GM19193 (cell line): ENCODE results near the gene CNRIP1.

Source experiments
- POLR2A ChIP-seq: IDR thresholded peaks from 4 replicates; pipeline ENCODE4 v1.6.1; 2011; ENCODE audit not compliant: insufficient read depth, insufficient read length; ENCODE audit errors: extremely low read depth

Gene CNRIP1

GRCh38 chr2:68309426-68309825, 10.3 kb downstream of the CNRIP1 start:
- no peak for TF ChIP-seq POLR2A

- TF ChIP-seq POLR2A = no peak
Measured at GRCh38 chr2:68303033-68303901, 16.5 kb downstream of the CNRIP1 start.

GRCh38 chr2:68302281-68302875, 17.4 kb downstream of the CNRIP1 start:
- TF ChIP-seq POLR2A = no peak

- no peak for TF ChIP-seq POLR2A
Measured at GRCh38 chr2:68295516-68295915, 24.2 kb downstream of the CNRIP1 start.

- TF ChIP-seq POLR2A = no peak
Measured at GRCh38 chr2:68294913-68295312, 24.8 kb downstream of the CNRIP1 start.

- TF ChIP-seq POLR2A = no peak
Measured at GRCh38 chr2:68294187-68294586, 25.6 kb downstream of the CNRIP1 start.

- no peak for TF ChIP-seq POLR2A
Measured at GRCh38 chr2:68293755-68294154, 26.0 kb downstream of the CNRIP1 start.

GRCh38 chr2:68293024-68293423, 26.7 kb downstream of the CNRIP1 start:
- TF ChIP-seq POLR2A = no peak

- TF ChIP-seq POLR2A = no peak
Measured at GRCh38 chr2:68292108-68292710, 27.5 kb downstream of the CNRIP1 start.

GRCh38 chr2:68291314-68291713, 28.4 kb downstream of the CNRIP1 start:
- TF ChIP-seq POLR2A = no peak

- no peak for TF ChIP-seq POLR2A
Measured at GRCh38 chr2:68290901-68291300, 28.8 kb downstream of the CNRIP1 start.

- no peak for TF ChIP-seq POLR2A
Measured at GRCh38 chr2:68287580-68288441, 31.9 kb downstream of the CNRIP1 start.

GRCh38 chr2:68284896-68285295, 34.9 kb downstream of the CNRIP1 start:
- TF ChIP-seq POLR2A = no peak

- TF ChIP-seq POLR2A = no peak
Measured at GRCh38 chr2:68283419-68283812, 36.3 kb downstream of the CNRIP1 start.
